ENCODE measurements around the gene FGD2. TPM values are rescaled to one million over a fixed set of nuclear protein-coding genes. Genes with fewer than 3 reads are reported as not detected.

Gene FGD2
- total and polyA plus RNA-seq, 7 donors: 3.7 to 40.8 (median 20.1) TPM

GRCh38 chr6:37069639-37070038 is 64.2 kb downstream of the FGD2 start:
- WGBS, 2 donors: 85 to 96% methylated on average over 5 of the region's 5 CpGs
- TF ChIP-seq POLR2A (IDR thresholded peaks at IDR 0.05) (no peak), CTCF (IDR thresholded peaks at IDR 0.05) (no peak), EP300 (IDR thresholded peaks at IDR 0.05) (no peak), POLR2AphosphoS5 (IDR thresholded peaks at IDR 0.05) (no peak)
- intact Hi-C loops (cut with DNase I): no loop called here
- no peaks in the 10 kb centered on the region for H3K27me3 ChIP-seq
- DNase-seq: no peak
- no peaks in the 10 kb centered on the region for H3K4me1 ChIP-seq
- no peak overlapping the region for H3K27ac ChIP-seq
- H3K4me3 ChIP-seq: no peak overlapping the region
- H3K36me3 ChIP-seq: no peaks in the 10 kb centered on the region
- no peaks in the 10 kb centered on the region for H3K9me3 ChIP-seq

- Histone ChIP-seq H3K4me3 (no peak overlapping the region), H3K36me3 (no peaks in the 10 kb centered on the region), H3K27me3 (no peaks in the 10 kb centered on the region), H3K4me1 (peaks cover 0 to 7% (median 3%) of the 10 kb centered on the region in 4 donors), H3K27ac (no peak overlapping the region), H3K9me3 (no peaks in the 10 kb centered on the region)
- TF ChIP-seq POLR2A (IDR thresholded peaks at IDR 0.05) (no peak), EP300 (IDR thresholded peaks at IDR 0.05) (no peak), POLR2AphosphoS5 (IDR thresholded peaks at IDR 0.05) (no peak)
- 72 to 89% methylated on average over 5 of the region's 5 CpGs for whole genome bisulfite sequencing, 2 donors
- no peak for DNase-seq
- intact Hi-C loops (cut with DNase I): no loop called here
Observed at GRCh38 chr6:37072526-37072925, 67.1 kb downstream of the FGD2 start.

- peaks cover 0 to 22% (median 14%) of the 10 kb centered on the region in 4 donors for H3K4me1 ChIP-seq
- H3K4me3 ChIP-seq: no peak overlapping the region
- TF ChIP-seq POLR2AphosphoS5 (IDR thresholded peaks at IDR 0.05): peak in 3 of 4 donors; percentile 16 to 38 (median 31)
- no peak for TF ChIP-seq POLR2A (IDR thresholded peaks at IDR 0.05)
- TF ChIP-seq EP300 (IDR thresholded peaks at IDR 0.05): peak in 3 of 4 donors; percentile 30 to 73 (median 55)
- no peak for TF ChIP-seq CTCF (IDR thresholded peaks at IDR 0.05)
- peak overlapping the region in 2 of 4 donors; percentile 31 for H3K27ac ChIP-seq
- no peaks in the 10 kb centered on the region for H3K36me3 ChIP-seq
- peak; percentile 83 for DNase-seq
- H3K27me3 ChIP-seq: no peaks in the 10 kb centered on the region
- intact Hi-C loops (cut with DNase I): no loop called here
- H3K9me3 ChIP-seq: no peaks in the 10 kb centered on the region
- WGBS, 2 donors: 86 to 90% methylated on average over 12 of the region's 12 CpGs
Observed at GRCh38 chr6:37074053-37074827, 68.8 kb downstream of the FGD2 start.

GRCh38 chr6:37077191-37077904 is 71.9 kb downstream of the FGD2 start:
- Histone ChIP-seq H3K36me3 (no peaks in the 10 kb centered on the region), H3K27me3 (no peaks in the 10 kb centered on the region), H3K4me3 (peak overlapping the region in 1 of 4 donors; percentile 19), H3K9me3 (no peaks in the 10 kb centered on the region), H3K27ac (peak overlapping the region; percentile 67 to 85 (median 77)), H3K4me1 (peaks cover 0 to 22% (median 14%) of the 10 kb centered on the region in 4 donors)
- intact Hi-C loops (cut with DNase I): no loop called here
- 76 to 81% methylated on average over 11 of the region's 11 CpGs for WGBS, 2 donors
- DNase-seq: no peak
- TF ChIP-seq CTCF (IDR thresholded peaks at IDR 0.05) (no peak), EP300 (IDR thresholded peaks at IDR 0.05) (no peak), POLR2A (IDR thresholded peaks at IDR 0.05) (no peak), POLR2AphosphoS5 (IDR thresholded peaks at IDR 0.05) (no peak)

GRCh38 chr6:37077905-37078296 is 72.4 kb downstream of the FGD2 start:
- intact Hi-C loops (cut with DNase I): no loop called here

More at GRCh38 chr6:37077905-37078296, 72.4 kb downstream of the FGD2 start:
- Histone ChIP-seq H3K36me3 (no peaks in the 10 kb centered on the region), H3K4me3 (peak overlapping the region in 1 of 4 donors; percentile 19), H3K27ac (peak overlapping the region; percentile 67 to 85 (median 77)), H3K4me1 (peaks cover 0 to 22% (median 14%) of the 10 kb centered on the region in 4 donors), H3K9me3 (no peaks in the 10 kb centered on the region), H3K27me3 (no peaks in the 10 kb centered on the region)
- no peak for TF ChIP-seq CTCF (IDR thresholded peaks at IDR 0.05)
- peak; percentile 35 to 77 (median 74) for TF ChIP-seq POLR2AphosphoS5 (IDR thresholded peaks at IDR 0.05)
- TF ChIP-seq POLR2A (IDR thresholded peaks at IDR 0.05): no peak
- TF ChIP-seq EP300 (IDR thresholded peaks at IDR 0.05): peak in 1 of 4 donors; percentile 30
- DNase-seq: peak; percentile 94
- 66 to 81% methylated on average over 12 of the region's 12 CpGs for WGBS, 2 donors
